Fibroblast of lung (primary cell): ENCODE results near the gene POLR2F. TPM values are rescaled to one million over a fixed set of nuclear protein-coding genes. Genes with fewer than 3 reads are reported as not detected.

Experiments used
- DNase-seq, 2 donors: peaks; one replicate each; pipeline versions ENCODE4 v3.0.0 to v3.0.0-alpha.2; 2010; ENCODE audit warnings: low read depth in 2 of 2
- H2AFZ ChIP-seq: 2 replicates; pipeline ENCODE4 v1.5.1; 2012; ENCODE audit warnings: low read length, control low read depth, inconsistent platforms
- H3K27ac ChIP-seq: 2 replicates; pipeline ENCODE4 v1.5.1; 2011; ENCODE audit warnings: low read length, control low read depth; ENCODE audit not compliant: insufficient read depth
- H3K27me3 ChIP-seq: 2 replicates; pipeline ENCODE4 v1.5.1; 2011; ENCODE audit warnings: mild to moderate bottlenecking, low read length; ENCODE audit not compliant: control insufficient read depth, insufficient read depth
- H3K36me3 ChIP-seq: 2 replicates; pipeline ENCODE4 v1.5.1; 2011; ENCODE audit warnings: low read length; ENCODE audit not compliant: control insufficient read depth, insufficient read depth
- H3K4me1 ChIP-seq: 2 replicates; pipeline ENCODE4 v1.5.1; 2011; ENCODE audit warnings: low read length; ENCODE audit not compliant: control insufficient read depth, insufficient read depth; ENCODE audit errors: extremely low read depth
- H3K4me2 ChIP-seq: 2 replicates; pipeline ENCODE4 v1.5.1; 2011; ENCODE audit warnings: low read length, control low read depth; ENCODE audit not compliant: insufficient read depth; ENCODE audit errors: extremely low read depth
- H3K4me3 ChIP-seq, 4 experiments: fragments of 200-600 bp in 1 of 4; sonication (generic) in 1 of 4; replicated peaks in 1 of 4; 2 replicates each; pipeline ENCODE4 v1.5.1; 2011 to 2016; ENCODE audit warnings: low read length in 4 of 4, low read depth in 3 of 4, mild to moderate bottlenecking in 3 of 4, control low read depth in 2 of 4, inconsistent platforms in 1 of 4, mixed read lengths in 1 of 4; ENCODE audit not compliant: insufficient read depth in 1 of 4; ENCODE audit errors: control extremely low read depth in 1 of 4
- H3K79me2 ChIP-seq: 2 replicates; pipeline ENCODE4 v1.5.1; 2012; ENCODE audit warnings: mild to moderate bottlenecking, low read length, inconsistent platforms; ENCODE audit not compliant: control insufficient read depth, insufficient read depth
- H3K9ac ChIP-seq: 2 replicates; pipeline ENCODE4 v1.5.1; 2011; ENCODE audit warnings: mild to moderate bottlenecking, low read length, control low read depth; ENCODE audit not compliant: insufficient read depth
- H3K9me3 ChIP-seq: 2 replicates; pipeline ENCODE4 v1.5.1; 2012; ENCODE audit warnings: low read depth, low read length; ENCODE audit not compliant: control insufficient read depth, insufficient read depth
- H4K20me1 ChIP-seq: 2 replicates; pipeline ENCODE4 v1.5.1; 2011; ENCODE audit warnings: low read length; ENCODE audit not compliant: control insufficient read depth, insufficient read depth; ENCODE audit errors: extremely low read depth
- CTCF ChIP-seq, 2 donors: IDR thresholded peaks in 1 of 2; conservative IDR thresholded peaks in 1 of 2; 1 replicate in 1 of 2; 2 replicates in 1 of 2; pipeline ENCODE4 v1.5.1; 2011 to 2012; ENCODE audit warnings: low read length in 2 of 2, control low read depth in 1 of 2, inconsistent platforms in 1 of 2, low read depth in 1 of 2, mild to moderate bottlenecking in 1 of 2
- EZH2 ChIP-seq: IDR thresholded peaks from 2 replicates; pipeline ENCODE4 v1.5.1; 2012; ENCODE audit warnings: low read length, control low read depth, mild to moderate bottlenecking; ENCODE audit errors: missing control alignments
- polyA plus RNA-seq, 2 donors: library from polyadenylated mRNA; depleted of rRNA in 1 of 2; stranded (reverse) in 1 of 2; unstranded in 1 of 2; fragments of >200 nt; gene quantifications; 2 replicates each; pipeline ENCODE4 v1.2.1, GENCODE V29; 2011 to 2012; ENCODE audit warnings: missing spikeins in 1 of 2
- total RNA-seq: library from RNA; depleted of rRNA; stranded (reverse); fragments of >200 nt; gene quantifications from 2 replicates; pipeline ENCODE4 v1.2.1, GENCODE V29; 2014

Gene POLR2F
- total and polyA plus RNA-seq, 2 donors (not counting 1 experiment from before 2014, with no cell fraction given), result 31.9 to 82.0 TPM

- no peak for TF ChIP-seq CTCF (conservative IDR thresholded peaks at IDR 0.05 in 1 of 2, IDR thresholded peaks at IDR 0.05 in 1 of 2; ENCODE audit: low read depth in 1 of 2, low read length in 2 of 2)
- no peak for DNase-seq
- H3K9ac ChIP-seq, result no peak overlapping the region
Observed at GRCh38 chr22:37982151-37982785, 28.8 kb downstream of the POLR2F start.

GRCh38 chr22:37982938-37983859, 29.7 kb downstream of the POLR2F start:
- no peak overlapping the region for H2AFZ ChIP-seq
- H3K9me3 ChIP-seq, result no peaks in the 10 kb centered on the region
- H3K79me2 ChIP-seq, result no peaks in the 10 kb centered on the region
- H3K4me3 ChIP-seq, result no peak overlapping the region
- no peaks in the 10 kb centered on the region for H3K36me3 ChIP-seq
- no peaks in the 10 kb centered on the region for H3K4me1 ChIP-seq
- H3K4me2 ChIP-seq, result no peak overlapping the region
- no peak overlapping the region for H3K27ac ChIP-seq
- DNase-seq, result no peak
- H3K9ac ChIP-seq, result no peak overlapping the region
- no peaks in the 10 kb centered on the region for H4K20me1 ChIP-seq
- no peak for TF ChIP-seq CTCF (conservative IDR thresholded peaks at IDR 0.05 in 1 of 2, IDR thresholded peaks at IDR 0.05 in 1 of 2; ENCODE audit: low read depth in 1 of 2, low read length in 2 of 2)
- no peak for TF ChIP-seq EZH2
- no peaks in the 10 kb centered on the region for H3K27me3 ChIP-seq

More at GRCh38 chr22:37982151-37982785, 28.8 kb downstream of the POLR2F start:
- Histone ChIP-seq H3K4me2 (no peak overlapping the region), H3K27ac (no peak overlapping the region), H2AFZ (no peak overlapping the region), H3K27me3 (no peaks in the 10 kb centered on the region), H3K36me3 (no peaks in the 10 kb centered on the region), H4K20me1 (no peaks in the 10 kb centered on the region), H3K9me3 (no peaks in the 10 kb centered on the region), H3K79me2 (no peaks in the 10 kb centered on the region), H3K4me3 (no peak overlapping the region), H3K4me1 (no peaks in the 10 kb centered on the region)
